Measurements from ENCODE around the gene PARP9.
"Not testable (repeated sequence)": the region's sequence is repeated elsewhere in the genome, so short reads cannot be mapped to it uniquely, and the experiment has no call there.

PARP9 gene

GRCh38 chr3:122520861-122521260 lies 43.2 kb downstream of the PARP9 start:
- DNase-seq (ENCODE audit: low spot score) = no peak

GRCh38 chr3:122519693-122520092 lies 44.4 kb downstream of the PARP9 start:
- no peak for DNase-seq (ENCODE audit: low spot score)

DNA sequence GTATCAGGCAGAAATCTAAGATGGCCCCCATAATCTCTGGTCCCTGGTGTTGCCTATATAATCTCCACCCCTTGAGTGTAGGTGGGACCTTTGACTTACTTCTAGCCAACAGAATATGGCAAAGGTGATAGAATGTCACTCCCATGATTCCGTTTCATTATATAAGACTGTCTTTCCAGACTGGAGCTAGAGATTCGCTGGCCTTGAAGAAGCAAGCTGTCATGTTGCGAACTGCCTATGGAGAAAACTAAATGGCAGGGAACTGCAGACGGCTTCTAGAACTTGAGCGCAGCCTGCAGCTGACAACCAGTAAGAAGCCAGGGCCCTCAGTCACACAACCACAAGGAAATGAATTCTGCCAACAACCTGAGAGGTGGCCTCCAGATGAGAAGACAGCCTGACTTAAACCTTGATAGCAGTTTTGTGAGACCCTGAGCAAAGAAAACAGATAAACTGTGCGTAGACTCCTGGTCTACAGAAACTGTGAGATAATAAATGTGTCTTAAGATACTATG lies 47.2 kb downstream of the PARP9 start:
- DNase-seq (ENCODE audit: low spot score) = no peak

GRCh38 chr3:122515870-122516269 lies 48.2 kb downstream of the PARP9 start:
- no peak for DNase-seq (ENCODE audit: low spot score)

GRCh38 chr3:122515020-122515468 lies 49.1 kb downstream of the PARP9 start:
- no peak for DNase-seq (ENCODE audit: low spot score)

DNA sequence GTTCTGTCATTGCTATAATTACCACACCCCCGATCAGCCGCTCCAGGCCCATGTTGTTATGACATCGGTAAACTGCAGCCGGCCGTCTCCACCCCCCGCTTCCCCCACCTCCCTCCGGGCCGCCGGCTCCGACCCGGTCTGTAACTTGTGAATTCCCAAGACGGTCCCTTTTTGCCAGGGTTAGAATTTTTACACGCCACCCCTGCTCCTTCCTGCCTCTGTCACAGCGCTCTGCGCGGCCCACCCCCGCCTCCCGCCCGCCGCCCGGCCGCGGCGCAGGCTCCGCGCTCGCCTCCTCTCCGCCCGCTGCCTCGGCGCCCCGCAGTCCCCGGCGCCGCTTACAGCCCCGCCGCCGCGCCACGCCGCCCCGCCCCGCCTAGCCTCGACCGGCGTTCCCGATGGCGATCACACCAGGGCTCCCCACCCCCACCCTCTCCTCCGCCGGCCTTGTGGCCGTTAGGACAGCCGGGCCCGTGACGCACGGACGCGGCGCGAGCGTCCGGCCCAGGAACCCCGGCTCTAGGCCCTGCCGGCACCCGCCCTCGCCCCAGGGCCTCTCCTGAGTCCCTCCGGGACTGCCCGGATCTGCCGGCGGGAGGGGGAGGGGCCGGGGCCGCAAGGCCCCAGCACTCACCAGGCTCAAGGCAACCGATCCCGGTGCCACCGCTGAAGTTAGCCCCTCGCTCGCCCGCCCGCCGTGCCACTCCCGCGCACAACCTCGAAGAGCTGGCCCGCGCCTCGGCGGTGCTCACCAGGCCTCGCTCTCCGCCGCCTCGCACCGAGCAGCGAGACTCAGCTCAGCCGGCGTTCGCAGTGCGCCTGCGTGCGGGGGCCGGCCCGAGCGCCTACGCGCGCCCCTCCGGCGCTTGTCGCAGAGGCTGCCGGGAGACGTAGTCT lies 49.7 kb downstream of the PARP9 start, which contains the start of gene KPNA1:
Gene KPNA1 (minus strand): TSS at position 817 of the 897 bp plus-strand sequence. CDS start 18,374 bp downstream, outside the sequence.
- DNase-seq (ENCODE audit: low spot score) = peak; percentile 97

DNA sequence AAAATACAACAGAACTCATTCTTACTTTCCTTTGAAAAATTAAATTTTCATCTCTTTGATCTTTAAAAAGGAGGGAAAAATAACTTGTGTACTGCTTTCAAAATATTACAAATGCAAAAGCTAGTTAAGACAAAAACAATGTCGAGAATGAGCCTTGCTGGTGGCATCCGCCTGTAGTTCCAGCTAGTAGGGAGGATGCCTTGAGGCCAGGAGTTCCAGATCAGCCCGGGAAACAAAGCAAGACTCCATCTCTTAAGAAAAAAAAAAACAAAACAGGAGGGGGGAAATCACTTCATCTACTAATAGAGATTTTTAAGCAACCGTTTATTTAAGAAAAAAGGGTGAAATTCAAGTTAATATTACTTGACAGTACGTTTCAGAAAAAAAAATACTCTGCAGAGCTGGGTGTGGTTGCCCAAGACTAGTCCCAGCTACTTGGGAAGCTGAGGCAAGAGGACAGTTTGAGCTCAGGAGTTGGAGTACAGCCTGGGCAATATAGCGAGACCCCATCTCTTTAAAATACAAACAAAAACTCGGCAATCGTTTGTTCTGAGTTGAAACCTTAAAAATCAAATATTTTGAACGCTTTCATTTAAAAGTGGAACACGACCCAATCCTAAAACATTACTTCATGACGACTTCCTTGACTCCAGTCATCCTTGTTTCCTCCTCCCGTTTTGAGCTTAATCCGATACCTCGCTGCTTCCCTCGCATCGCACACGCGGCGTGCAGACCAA lies 50.5 kb downstream of the PARP9 start:
- no peak for DNase-seq (ENCODE audit: low spot score)

DNA sequence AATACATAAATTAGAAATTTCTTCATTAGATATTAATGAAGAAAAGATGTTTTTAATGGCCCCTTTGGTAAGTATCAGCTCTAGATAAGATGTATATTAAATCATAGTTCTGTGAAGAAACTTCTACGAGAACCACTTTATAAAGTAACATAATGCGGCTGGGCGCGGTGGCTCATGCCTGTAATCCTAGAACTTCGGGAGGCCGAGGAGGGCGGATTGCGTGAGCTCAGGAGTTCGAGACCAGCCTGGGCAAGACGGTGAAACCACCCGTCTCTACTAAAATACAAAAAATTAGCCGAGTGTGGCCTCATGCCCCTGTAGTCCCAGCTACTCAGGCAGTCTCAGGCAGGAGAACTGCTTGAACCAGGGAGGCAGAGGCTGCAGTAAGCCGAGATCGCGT lies 51.8 kb downstream of the PARP9 start:
- no peak for DNase-seq (ENCODE audit: low spot score)

- no peak for DNase-seq (ENCODE audit: low spot score)
Observed at GRCh38 chr3:122510878-122511535, 53.1 kb downstream of the PARP9 start.

DNA sequence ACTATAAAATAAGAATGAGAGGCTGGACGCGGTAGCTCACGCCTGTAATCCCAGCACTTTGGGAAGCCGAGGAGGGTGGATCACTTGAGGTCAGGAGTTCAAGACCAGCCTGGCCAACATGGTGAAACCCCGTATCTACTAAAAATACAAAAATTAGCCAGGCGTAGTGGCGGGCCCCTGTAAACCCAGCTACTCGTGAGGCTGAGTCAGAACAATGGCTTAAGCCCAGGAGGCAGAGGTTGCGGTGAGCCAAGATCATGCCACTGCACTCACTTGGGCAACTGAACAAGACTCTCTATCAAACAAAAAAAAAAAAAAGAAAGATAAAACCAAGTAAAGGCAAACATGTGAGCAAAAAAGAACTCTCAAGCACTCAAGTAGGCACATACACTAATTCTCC lies 55.2 kb downstream of the PARP9 start:
- not testable (repeated sequence) for DNase-seq (ENCODE audit: low spot score)

- DNase-seq (ENCODE audit: low spot score) = no peak
Observed at GRCh38 chr3:122508135-122508914, 55.8 kb downstream of the PARP9 start.

DNA sequence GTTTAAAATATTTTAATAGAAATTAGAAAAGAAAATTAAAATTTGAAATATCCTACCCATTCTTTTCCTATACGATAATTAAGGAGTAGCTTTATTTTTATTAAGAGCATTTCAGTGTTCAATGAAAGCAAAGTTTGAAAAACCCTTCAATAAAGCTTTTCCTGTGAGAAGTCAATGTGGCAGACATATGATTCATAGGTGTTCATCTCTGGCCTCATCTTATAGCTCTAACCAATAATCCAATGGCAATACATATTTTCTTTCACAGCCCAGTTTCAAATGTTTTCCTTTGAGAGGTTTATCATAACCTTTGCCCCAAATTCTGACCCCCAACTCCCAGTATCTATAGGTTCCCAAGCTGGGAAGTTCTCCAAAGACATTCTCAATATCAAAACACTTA lies 57.6 kb downstream of the PARP9 start:
- no peak for DNase-seq (ENCODE audit: low spot score)

DNA sequence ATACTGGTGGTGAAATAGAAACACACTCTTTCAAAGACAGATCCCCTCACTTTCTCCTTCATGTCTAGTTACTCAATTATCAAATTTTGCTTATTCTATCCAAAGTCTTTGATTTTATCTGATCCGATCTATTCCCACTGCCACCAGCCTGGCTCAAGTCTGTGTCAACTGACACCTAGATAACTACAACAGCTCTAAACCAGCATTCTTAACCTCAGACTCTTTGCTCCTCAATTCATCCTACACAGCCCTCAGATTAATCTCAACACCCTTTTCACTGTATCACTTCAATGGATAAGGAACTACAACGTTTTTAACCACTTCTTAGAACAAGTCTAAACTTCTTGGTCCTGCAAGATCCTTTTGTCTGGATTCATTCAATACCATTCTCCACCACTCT lies 58.4 kb downstream of the PARP9 start:
- no peak for DNase-seq (ENCODE audit: low spot score)

GRCh38 chr3:122502941-122503340 lies 61.2 kb downstream of the PARP9 start:
- DNase-seq (ENCODE audit: low spot score) = no peak

GRCh38 chr3:122502139-122502538 lies 62.0 kb downstream of the PARP9 start:
- DNase-seq (ENCODE audit: low spot score) = no peak

DNA sequence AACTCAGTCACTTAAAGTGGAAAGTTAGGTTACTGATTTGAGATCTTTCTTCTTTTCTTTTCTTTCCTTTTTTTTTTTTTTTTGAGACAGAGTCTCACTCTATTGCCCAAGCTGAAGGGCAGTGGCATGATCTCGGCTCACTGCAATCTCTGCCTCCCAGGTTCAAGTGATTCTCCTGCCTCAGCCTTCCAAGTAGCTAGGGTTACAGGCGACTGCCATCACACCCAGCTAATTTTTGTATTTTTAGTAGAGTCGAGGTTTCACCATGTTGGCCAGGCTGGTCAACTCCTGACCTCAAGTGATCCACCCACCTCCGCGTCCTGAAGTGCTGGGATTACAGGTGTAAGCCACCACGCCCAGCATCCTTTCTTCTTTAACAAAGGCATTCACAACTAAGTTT lies 63.1 kb downstream of the PARP9 start:
- not testable (repeated sequence) for DNase-seq (ENCODE audit: low spot score)

GRCh38 chr3:122498152-122498551 lies 65.9 kb downstream of the PARP9 start:
- no peak for DNase-seq (ENCODE audit: low spot score)

GRCh38 chr3:122497425-122497824 lies 66.7 kb downstream of the PARP9 start:
- DNase-seq (ENCODE audit: low spot score) = peak; percentile 82

DNA sequence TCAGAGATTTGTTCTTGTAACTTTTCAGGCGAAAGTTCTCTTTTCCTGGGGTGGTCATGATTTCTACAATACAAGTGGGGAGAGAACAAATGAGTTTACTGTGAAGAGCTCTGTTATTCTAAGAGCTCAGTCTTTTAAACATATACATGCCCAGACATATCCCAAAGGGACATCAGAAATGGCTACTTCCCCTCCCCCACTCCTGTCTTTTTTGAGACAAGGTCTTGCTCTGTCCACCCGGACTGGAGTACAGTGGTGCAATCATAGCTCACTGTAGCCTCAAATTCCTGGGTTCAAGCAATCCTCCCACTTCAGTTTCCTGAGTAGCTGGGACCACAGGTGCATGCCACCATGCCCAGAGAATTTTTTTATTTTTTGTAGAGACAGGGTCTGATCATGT lies 67.6 kb downstream of the PARP9 start:
- no peak for DNase-seq (ENCODE audit: low spot score)

- peak; percentile 54 for DNase-seq (ENCODE audit: low spot score)
Observed at GRCh38 chr3:122493296-122493695, 70.8 kb downstream of the PARP9 start.

GRCh38 chr3:122488262-122488973 lies 75.7 kb downstream of the PARP9 start:
- DNase-seq (ENCODE audit: low spot score) = no peak
